Measurements from ENCODE around the gene CLIC5.

The CLIC5 gene

GRCh38 chr6:45921691-45922281 is 93.9 kb downstream of the CLIC5 start:
- H3K4me3 ChIP-seq, result no peak overlapping the region
- DNase-seq, result peak in 1 of 2 donors; percentile 73
- H3K27ac ChIP-seq, result no peak overlapping the region
- H3K27me3 ChIP-seq, result peaks cover 0 to 5% of the 10 kb centered on the region in 2 donors
- H3K36me3 ChIP-seq, result no peaks in the 10 kb centered on the region
- no peaks in the 10 kb centered on the region for H3K4me1 ChIP-seq
- intact Hi-C loops (cut with DNase I; ENCODE audit: low total_unique reads), result loop anchor here (10.0 kb wide), 2 partner anchors 1267 to 1447 kb away; no protein-coding TSS in a partner anchor
- TF ChIP-seq CTCF (IDR thresholded peaks at IDR 0.05), result no peak
- H3K9me3 ChIP-seq, result no peaks in the 10 kb centered on the region

- H3K4me1 ChIP-seq, result no peaks in the 10 kb centered on the region
- H3K9me3 ChIP-seq, result no peaks in the 10 kb centered on the region
- no peaks in the 10 kb centered on the region for H3K36me3 ChIP-seq
- no peak overlapping the region for H3K27ac ChIP-seq
- no peak for TF ChIP-seq CTCF (IDR thresholded peaks at IDR 0.05)
- no peak for DNase-seq
- intact Hi-C loops (cut with DNase I; ENCODE audit: low total_unique reads), result loop anchor here (10.0 kb wide), 2 partner anchors 1266 to 1446 kb away; no protein-coding TSS in a partner anchor
- H3K27me3 ChIP-seq, result peaks cover 0 to 5% of the 10 kb centered on the region in 2 donors
- H3K4me3 ChIP-seq, result no peak overlapping the region
Observed at GRCh38 chr6:45920819-45921511, 94.7 kb downstream of the CLIC5 start.

- TF ChIP-seq CTCF (IDR thresholded peaks at IDR 0.05), result no peak
Observed at GRCh38 chr6:45917439-45917838, 98.2 kb downstream of the CLIC5 start.

GRCh38 chr6:45916692-45917091 is 99.0 kb downstream of the CLIC5 start:
- Histone ChIP-seq H3K4me1 (no peaks in the 10 kb centered on the region), H3K27me3 (no peaks in the 10 kb centered on the region), H3K9me3 (no peaks in the 10 kb centered on the region), H3K36me3 (no peaks in the 10 kb centered on the region), H3K27ac (no peak overlapping the region), H3K4me3 (no peak overlapping the region)
- DNase-seq, result no peak
- TF ChIP-seq CTCF (IDR thresholded peaks at IDR 0.05), result no peak
- intact Hi-C loops (cut with DNase I; ENCODE audit: low total_unique reads), result no loop called here

More at GRCh38 chr6:45917439-45917838, 98.2 kb downstream of the CLIC5 start:
- Histone ChIP-seq H3K36me3 (no peaks in the 10 kb centered on the region), H3K9me3 (no peaks in the 10 kb centered on the region), H3K27me3 (no peaks in the 10 kb centered on the region), H3K27ac (no peak overlapping the region), H3K4me1 (no peaks in the 10 kb centered on the region), H3K4me3 (no peak overlapping the region)
- DNase-seq, result no peak
- intact Hi-C loops (cut with DNase I; ENCODE audit: low total_unique reads), result no loop called here

GRCh38 chr6:45915780-45916468 is 99.7 kb downstream of the CLIC5 start:
- no peak for DNase-seq
- Histone ChIP-seq H3K4me3 (no peak overlapping the region), H3K27me3 (no peaks in the 10 kb centered on the region), H3K4me1 (no peaks in the 10 kb centered on the region), H3K9me3 (no peaks in the 10 kb centered on the region), H3K36me3 (no peaks in the 10 kb centered on the region), H3K27ac (no peak overlapping the region)
- no peak for TF ChIP-seq CTCF (IDR thresholded peaks at IDR 0.05)
- intact Hi-C loops (cut with DNase I; ENCODE audit: low total_unique reads), result no loop called here

Measured in tibial artery (tissue), 4 donors.